GM10266 (cell line): ENCODE results near the gene SNIP1.

Experiments used
- DNase-seq: peaks from one replicate; pipeline ENCODE4 v3.0.0; 2012; ENCODE audit errors: extremely low spot score
- CTCF ChIP-seq: IDR thresholded peaks from 2 replicates; pipeline ENCODE4 v1.5.1; 2012; ENCODE audit warnings: mild to moderate bottlenecking, low read depth; ENCODE audit not compliant: control insufficient read depth, insufficient read depth; ENCODE audit errors: missing control alignments

SNIP1 gene

GRCh38 chr1:37498872-37499617 is 55.0 kb downstream of the SNIP1 start:
- no peak for TF ChIP-seq CTCF
- DNase-seq, result no peak

GRCh38 chr1:37497832-37498231 is 56.3 kb downstream of the SNIP1 start:
- DNase-seq, result no peak
- TF ChIP-seq CTCF, result no peak

- no peak for TF ChIP-seq CTCF
- no peak for DNase-seq
Observed at GRCh38 chr1:37495875-37496274, 58.2 kb downstream of the SNIP1 start.

- no peak for TF ChIP-seq CTCF
- no peak for DNase-seq
Observed at GRCh38 chr1:37493336-37494098, 60.6 kb downstream of the SNIP1 start.

GRCh38 chr1:37487619-37487984 is 66.5 kb downstream of the SNIP1 start:
- DNase-seq, result no peak
- no peak for TF ChIP-seq CTCF

- peak; percentile 71 for DNase-seq
Observed at GRCh38 chr1:37486680-37487618, 67.1 kb downstream of the SNIP1 start.

More at GRCh38 chr1:37486680-37487618, 67.1 kb downstream of the SNIP1 start:
- peak; percentile 95 for TF ChIP-seq CTCF
